HG03097 (cell line): ENCODE data around the gene TCF12.
"Not testable (repeated sequence)": the region's sequence is repeated elsewhere in the genome, so short reads cannot be mapped to it uniquely, and the experiment has no call there.

ENCODE experiments used
- ATAC-seq: cut with Tn5 transposase; IDR thresholded peaks from one replicate; pipeline ENCODE4 v1.9.1; 2021; ENCODE audit not compliant: unreplicated experiment, low FRiP score

TCF12 gene

DNA sequence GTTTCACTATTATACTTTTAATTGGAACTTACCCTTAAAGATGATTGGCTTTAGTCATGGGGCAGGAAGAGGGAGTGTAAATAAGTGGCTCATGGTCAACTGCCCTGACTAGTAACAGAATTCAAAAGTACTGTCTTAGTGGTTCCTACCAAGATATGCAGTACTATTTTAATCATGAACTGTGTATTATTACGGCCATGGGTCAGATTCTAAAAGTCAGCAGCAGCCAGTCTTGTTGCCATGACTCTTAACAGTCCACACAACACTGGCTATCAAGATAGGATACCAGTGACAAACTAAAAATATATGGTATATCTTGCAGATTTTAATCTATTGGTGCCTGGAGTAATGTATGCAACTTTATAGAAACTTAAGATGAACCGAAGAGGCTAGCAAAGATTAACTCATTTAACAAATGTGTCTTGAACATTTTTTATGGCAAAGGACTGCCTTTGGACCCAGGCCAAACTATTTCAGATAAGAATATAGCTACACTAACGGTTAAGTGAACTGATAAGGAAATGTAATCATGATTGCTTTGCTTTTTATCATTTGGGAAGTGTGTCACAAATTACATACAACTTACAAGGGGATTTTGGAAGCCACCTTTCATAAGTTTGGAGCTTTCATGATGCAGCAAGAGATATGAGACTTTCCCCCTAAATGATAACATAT lies 163.7 kb downstream of the TCF12 start:
- no peak for ATAC-seq

DNA sequence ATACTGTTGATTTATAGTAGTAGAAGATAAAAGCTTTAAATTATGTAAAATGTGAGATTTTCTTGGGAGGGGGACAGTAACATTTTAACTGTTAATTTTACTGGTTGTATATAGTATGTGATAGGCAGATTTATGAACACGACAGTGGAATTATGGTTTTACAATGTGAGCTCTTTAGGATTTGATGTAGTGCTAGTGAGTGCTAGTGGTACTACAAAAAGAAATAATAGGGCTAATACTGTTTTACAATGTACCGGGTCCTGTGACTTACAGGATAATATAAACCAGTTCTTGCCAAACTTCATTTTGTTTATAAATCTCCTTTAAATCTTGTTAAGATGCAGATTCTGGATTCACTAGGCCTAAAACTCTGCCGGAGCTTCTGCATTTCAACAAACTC lies 165.7 kb downstream of the TCF12 start:
- no peak for ATAC-seq

DNA sequence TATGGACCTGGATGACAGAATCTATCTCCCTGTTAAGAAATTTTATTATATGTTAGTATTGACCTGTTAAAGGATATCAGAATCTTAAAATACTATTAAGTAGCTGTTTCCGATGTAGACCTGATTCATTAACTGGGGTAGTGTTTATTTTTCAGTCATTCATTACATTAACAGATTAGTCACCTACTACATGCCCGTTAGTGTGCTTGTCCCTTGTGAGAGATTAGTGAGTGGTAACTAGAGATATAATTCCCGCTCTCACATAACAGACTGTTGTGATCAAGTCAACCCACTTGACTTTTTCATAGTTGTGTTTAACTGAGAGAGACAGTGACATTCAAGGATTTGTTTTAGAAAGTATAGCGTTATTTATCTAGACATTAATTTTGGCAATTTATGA lies 166.8 kb downstream of the TCF12 start:
- no peak for ATAC-seq

DNA sequence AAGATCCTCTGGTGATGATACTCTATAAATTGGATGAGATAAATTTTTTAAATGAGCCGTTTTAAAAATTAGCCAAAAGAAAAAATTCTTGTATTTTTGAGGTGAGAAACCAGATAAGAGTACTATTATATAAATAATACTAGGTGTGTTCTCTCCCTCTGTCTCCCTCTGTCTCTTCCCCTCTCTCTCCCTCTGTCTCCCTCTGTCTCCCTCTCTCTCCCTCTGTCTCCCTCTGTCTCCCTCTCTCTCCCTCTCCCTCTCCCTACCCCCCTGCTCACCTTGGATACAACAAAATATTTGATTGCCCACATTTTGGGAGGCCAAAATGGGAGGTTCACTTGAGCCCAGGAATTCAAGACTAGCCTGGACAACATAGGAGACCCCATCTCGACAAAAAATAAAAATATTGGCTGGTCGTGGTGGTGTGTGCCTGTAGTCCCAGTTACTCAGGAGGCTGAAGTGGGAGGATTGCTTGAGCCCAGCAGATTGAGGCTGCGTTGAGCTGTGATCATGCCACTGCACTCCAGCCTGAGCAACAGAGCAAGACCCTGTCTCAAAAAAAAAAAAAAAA lies 168.5 kb downstream of the TCF12 start:
- ATAC-seq = no peak

DNA sequence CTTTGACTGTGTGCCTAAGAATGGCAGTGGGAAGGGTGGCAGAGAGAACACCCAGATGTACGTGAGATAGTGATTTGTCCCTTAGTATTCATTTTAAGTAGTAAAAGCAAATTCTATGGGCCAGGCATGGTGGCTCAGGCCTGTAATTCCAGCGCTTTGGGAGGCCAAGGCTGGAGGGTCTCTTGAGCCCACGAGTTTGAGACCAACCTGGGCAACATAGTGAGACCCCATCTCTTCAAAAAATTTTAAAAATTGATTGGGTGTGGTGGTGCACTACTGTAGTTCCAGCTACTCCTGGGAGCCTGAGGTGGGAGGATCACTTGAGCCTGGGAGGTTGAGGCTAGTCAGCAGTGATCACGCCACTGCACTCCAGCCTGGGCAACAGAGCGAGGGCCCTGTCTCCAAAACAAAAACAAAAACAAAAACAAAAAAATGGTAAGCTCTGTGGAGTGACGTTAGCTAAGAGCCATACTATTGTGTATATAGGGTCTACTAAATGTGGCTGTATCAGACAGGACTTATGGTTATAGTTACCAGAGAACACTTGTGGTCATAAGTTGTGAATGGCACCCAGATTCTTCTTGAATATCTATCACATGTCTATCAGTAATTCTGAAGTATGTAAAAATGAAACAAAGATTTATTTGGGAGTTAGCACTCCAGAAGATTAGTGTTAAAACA lies 171.5 kb downstream of the TCF12 start:
- no peak for ATAC-seq

DNA sequence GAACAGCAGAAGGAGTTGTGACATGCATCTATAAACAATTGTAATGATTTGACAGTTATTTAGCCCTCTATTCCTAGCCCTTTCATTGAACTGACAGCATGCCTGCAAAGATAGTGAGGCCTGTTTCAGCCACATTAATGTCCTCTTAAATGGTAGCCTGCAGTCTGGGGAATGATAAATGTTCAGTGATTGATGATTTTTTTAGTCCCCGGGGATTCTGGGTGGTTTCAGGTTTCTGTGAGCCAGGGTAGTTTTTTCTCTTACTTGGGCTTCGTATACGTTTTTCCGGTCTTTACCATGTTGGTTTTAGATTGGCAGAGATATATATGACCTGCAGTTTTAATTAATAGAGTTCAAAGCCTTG lies 172.0 kb downstream of the TCF12 start:
- ATAC-seq = no peak

DNA sequence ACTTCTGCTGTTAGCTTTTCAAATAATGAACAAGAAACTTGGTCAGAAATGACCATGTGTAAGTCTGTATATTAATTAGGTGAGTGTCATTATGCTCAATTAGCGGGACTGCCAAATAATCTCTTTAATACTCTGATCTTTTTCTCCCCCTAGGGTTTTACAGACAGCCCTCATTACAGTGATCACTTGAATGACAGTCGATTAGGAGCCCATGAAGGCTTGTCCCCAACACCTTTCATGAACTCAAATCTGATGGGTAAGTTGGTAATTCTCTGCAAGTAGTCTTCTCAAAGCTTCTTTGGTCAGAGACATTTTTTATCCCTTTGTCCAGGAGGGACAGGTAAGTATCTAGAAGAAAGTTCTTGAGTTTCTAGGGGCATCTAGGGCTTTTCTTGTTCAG lies 173.2 kb downstream of the TCF12 start:
- ATAC-seq = no peak

DNA sequence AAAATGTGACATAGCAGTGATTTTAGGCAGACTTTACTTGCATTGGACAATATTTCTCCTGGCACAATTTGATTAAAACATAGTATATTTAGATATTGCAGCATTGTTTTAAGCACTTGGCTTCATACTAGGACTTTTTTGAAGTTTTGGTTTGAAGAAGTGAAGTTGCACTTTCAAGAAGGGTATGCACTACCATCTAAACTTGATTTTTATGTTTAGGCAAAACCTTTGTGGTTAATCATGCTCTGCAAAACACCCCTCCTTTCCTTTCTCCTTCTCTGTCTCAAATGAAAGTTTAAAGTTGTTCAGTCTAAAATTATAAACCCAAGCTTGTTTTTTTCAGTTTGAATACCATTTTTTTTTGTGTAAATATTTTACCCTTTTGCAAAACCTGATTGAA lies 173.8 kb downstream of the TCF12 start:
- ATAC-seq = no peak

DNA sequence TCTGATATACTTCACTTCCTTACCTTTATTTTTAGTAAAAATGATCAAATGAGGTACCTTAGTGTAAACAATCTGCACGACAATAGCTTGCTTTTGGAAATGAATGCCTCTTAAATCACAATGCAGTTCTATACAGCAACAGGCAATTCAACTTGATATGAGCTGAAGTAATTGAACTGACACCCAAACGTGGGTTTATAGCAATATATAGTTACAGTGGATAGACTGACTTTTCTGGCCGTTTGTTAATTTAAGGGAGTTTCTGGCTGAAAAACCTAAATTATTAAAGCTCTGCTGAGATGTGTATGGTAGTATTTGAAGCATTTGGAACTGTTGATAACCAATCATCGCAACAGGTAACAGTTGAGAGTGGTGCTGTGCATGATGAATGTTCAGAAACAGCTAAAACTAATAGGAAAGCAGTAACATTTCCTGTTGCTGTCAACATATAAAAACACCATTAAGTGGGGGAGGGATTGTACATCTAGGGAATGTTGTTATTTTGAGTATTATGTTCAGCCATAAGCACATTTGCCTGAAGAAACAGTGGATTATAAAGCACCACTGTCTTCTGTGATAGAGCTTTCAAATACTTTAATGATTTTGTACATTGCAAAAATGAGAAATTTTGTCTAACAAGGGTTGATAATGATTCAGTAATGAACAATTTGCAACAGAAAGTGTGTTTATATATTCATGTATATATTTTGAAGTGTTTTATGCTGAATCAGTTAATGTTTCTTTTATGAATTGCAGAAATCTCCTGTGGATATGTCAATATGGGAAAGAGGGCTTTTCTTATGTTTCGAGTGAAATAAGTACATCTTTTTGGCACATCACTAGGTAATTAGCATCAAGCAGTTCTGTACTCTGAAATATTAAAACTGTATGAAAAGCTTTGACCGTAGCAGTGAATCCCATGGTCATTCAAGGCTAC lies 176.1 kb downstream of the TCF12 start:
- no peak for ATAC-seq

DNA sequence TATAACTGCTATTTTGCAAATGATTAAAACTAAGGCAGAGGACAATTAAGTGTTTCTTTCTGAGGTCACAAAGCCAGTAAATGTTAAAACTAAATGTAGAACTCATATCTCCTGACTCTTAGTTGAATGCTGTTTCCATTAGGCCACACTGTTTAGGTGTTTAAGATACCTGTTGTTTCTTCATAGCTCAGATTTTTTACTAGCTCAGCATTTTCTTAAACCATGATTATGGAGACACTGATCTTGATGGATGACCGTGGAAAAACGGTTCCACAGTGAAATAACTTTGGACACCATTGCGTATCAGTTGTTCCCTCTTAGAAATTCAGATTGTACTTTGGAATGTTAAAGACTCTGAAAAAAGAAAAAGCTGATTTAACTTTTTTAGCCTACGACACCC lies 177.5 kb downstream of the TCF12 start:
- no peak for ATAC-seq

DNA sequence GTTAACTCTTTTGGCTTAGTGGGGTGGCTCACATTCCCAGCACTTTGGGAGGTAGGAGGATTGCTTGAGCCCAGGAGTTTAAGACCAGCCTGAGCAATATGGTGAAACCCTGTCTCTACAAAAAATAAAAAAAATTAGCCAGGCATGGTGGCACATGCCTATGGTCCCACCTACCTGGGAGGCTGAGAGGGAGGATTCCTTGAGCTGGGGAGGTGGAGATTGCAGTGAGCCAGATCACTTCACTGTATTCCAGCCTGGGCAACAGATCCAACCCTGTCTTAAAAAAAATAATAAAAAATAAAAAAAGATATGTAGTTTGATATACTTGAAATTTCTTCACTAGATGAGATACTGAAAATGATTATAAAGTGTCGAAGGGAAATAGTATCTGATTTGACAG lies 178.8 kb downstream of the TCF12 start:
- ATAC-seq = no peak

DNA sequence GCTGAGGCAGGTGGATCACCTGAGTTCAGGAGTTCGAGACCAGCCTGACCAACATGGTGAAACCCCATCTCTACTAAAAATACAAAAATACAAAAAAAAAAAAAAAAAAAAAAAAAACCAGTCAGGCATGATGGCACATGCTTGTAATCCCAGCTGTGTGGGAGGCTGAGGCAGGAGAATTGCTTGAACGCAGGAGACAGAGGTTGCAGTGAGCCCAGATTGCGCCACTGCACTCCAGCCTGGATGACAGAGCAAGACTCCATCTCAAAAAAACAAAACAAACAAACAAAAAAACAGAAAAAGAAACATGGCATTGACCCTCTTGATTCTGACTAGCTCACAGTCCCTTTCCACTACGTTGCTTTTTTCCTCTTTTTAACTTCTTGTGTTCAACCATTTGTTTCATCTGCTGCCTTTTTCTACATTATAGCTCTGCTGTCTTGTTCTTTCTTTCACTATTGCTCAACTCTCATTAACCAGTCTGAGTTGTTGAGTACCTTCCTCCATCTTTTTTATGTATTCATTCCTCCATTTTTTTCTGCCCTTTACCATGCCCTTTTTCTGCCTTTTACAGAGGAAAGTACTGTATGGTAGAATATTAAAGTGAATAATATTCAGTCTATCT lies 179.6 kb downstream of the TCF12 start:
- ATAC-seq = not testable (repeated sequence)

DNA sequence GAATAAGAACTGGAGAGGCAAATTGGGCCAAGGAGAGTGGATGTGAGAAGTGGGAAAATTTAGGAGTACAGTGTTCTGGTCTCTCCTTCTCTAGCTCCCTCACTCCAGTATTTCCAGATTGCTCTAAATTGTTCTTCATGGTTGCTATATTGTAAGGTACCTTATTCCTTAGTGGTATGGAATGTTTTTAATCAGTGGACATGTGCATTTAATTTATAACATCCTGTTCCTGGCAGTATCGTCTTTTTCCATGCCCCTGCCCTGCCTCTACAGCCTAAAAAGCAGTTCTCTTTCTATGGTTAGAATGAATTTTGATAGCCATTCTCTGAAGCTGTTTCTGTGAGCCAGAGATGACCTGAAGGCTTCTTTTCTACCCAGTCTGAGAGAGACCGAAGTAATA lies 180.5 kb downstream of the TCF12 start:
- no peak for ATAC-seq

DNA sequence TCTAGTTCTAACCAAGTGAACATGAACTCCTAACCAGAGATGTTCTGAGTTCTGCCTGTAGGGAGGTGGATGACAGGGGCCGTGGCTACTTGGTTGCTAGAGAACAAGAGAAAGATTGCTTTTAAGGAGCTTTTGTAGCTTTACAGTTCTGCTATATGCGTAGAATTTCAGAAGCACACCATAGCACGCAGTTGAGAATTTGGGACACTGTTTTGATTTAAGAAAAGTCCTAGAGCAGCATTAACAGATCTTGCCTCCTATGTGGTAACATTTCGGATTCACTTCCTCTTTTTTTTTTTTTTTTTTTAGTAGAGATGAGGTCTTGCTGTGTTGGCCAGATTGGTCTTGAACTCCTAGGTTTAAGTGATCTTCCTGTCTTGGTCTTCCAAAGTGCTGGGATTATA lies 181.7 kb downstream of the TCF12 start:
- no peak for ATAC-seq

DNA sequence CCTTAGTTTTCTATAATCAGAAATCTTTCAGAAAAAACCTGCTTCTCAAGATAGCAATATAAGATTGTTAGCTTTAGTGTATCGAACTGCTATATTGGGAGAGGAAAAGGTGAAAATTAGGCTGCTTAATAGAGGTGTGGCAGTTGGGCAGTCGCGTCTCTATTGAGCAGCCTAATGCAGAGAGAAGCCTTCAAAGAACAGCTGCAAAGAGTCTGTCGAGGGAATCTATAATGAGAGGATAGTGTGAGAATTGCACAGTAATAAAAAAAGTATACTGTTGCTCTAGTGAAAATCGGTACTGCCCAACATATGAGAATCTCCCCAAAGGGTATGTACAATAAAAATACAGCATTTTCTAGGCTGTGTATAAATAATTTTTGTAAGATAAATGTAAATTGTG lies 184.4 kb downstream of the TCF12 start:
- no peak for ATAC-seq

DNA sequence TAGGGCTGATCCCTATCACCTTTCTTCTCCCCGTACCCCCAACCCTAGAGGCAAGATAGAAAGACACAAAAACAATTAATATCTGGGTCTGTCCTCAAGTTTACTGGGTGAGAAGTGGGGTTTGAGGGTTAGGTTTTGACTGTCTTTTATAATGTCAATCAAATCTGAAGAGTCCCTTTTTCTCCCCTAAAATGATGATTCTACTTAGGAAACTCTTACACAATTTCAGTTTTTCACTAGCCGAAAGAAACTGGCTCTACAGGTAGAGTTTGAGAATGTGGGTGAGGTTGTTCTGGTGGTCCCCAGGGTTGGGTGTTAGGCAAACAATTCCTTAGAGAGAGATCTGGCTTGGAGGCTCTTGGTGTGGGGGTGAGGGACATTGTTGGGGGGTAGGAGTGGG lies 189.9 kb downstream of the TCF12 start:
- no peak for ATAC-seq

DNA sequence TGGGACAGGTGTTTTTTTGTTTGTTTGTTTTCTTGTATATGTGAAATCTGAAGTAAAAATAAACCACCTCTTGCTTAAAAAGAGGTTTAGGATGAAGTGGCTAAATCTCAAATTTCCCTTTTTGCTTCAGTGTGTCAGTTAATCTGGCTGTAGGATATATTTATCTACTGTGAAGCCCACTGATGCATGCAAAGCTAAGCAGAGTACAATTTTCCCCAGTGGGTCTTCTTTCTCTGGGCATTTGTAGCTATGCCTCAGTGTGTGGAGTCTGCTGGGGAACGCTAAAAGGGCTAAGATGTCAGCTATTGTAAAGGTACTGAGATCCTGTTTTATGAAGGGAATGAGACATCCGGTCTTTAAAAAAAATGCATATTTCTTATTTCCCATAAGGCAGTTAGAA lies 190.6 kb downstream of the TCF12 start:
- no peak for ATAC-seq

DNA sequence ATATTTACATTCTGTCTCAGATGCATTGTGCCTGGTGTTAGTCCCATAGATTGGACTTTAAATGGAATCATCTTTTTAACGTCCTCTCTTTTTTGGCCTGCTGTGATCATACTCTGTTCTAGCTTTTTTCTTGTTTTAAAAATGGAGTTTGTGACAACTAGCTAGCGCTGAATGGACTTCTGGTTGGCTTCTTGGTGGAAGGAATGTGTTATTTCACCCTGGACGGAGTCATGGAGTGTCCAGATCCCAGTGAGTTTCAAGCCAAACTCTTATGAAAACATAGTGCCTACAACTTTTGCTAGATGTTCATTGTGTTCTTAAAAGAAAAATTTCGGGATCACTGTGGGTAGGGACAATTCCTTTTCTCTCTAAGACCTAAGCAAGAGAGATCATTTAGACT lies 192.6 kb downstream of the TCF12 start:
- no peak for ATAC-seq

DNA sequence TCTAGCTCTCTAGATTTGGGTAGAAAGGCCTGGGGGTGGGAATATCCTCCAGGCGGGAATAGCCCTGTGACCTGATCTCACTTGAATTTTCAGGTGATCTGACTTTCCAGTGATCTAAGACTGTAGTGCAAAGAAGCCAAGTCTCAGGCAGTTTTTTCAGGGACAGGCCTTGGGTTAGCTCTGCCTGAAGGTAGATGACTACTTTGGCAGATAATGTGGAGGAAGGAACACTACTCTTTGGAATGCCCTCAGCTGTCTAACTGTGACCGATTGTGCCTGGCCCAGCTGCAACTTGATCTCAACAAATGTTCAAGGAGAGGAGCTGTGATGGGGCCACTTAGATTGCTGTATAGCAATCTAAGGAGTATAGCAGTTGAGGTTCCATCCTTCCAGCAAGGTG lies 193.7 kb downstream of the TCF12 start:
- ATAC-seq = no peak

DNA sequence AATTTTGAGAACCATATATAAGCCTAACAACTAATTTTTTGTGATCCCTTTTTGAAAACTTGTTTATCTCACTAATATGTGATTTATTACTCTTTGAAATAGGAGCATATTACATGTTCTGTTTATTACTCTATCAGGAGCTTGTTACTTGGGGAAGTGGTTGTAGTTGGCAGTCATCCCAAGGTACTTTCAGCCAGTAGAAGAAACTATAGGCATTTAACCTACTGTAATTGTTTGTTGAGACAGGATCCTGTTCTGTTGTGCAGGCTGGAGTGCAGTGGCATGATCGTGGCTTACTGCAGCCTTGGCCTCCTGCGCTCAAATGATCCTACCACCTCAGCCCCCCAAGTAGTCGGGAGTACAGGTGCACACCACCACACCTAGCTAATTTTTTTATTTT lies 195.6 kb downstream of the TCF12 start:
- ATAC-seq = no peak
